Psoas muscle (tissue), 8 donors: Measurements from ENCODE around the gene HARBI1. TPM values are rescaled to one million over a fixed set of nuclear protein-coding genes. Genes with fewer than 3 reads are reported as not detected.

ENCODE experiments used
- ATAC-seq, 4 donors: fragments of 200-7000 bp; cut with Tn5 transposase; one replicate each; pipeline ENCODE4 v1.9.1; 2020; ENCODE audit warnings: moderate library complexity in 3 of 4, mild to moderate bottlenecking in 2 of 4
- DNase-seq, 2 donors: peaks; one replicate each; pipeline ENCODE4 v3.0.0-alpha.2; 2020
- H3K27ac ChIP-seq: fragments of 200-600 bp; one replicate; pipeline ENCODE4 v1.8.0; 2022
- H3K27me3 ChIP-seq, 3 donors: fragments of 200-600 bp in 1 of 3; one replicate each; pipeline versions ENCODE4 v1.6.1 to v1.8.0; 2013 to 2022; ENCODE audit warnings: low read length in 2 of 3, mild to moderate bottlenecking in 2 of 3, moderate library complexity in 1 of 3; ENCODE audit not compliant: insufficient read depth in 3 of 3
- H3K36me3 ChIP-seq, 2 donors: fragments of 200-600 bp in 1 of 2; one replicate each; pipeline versions ENCODE4 v1.6.1 to v1.8.0; 2013 to 2022; ENCODE audit warnings: low read depth in 1 of 2, mild to moderate bottlenecking in 1 of 2, moderate library complexity in 1 of 2; ENCODE audit not compliant: insufficient read depth in 1 of 2
- H3K4me1 ChIP-seq: fragments of 200-600 bp; one replicate; pipeline ENCODE4 v1.8.0; 2022
- H3K4me3 ChIP-seq: fragments of 200-600 bp; one replicate; pipeline ENCODE4 v1.8.0; 2022; ENCODE audit warnings: mild to moderate bottlenecking
- H3K9me3 ChIP-seq: fragments of 200-600 bp; one replicate; pipeline ENCODE4 v1.8.0; 2022
- WGBS, 3 donors: extraction: QIAGEN DNeasy Blood & Tissue Kit; methylation state at CpG; one replicate each; pipeline versions ENCODE4 v1.1.6 to v1.1.7; 2013; 5-methylcytosine and 5-hydroxymethylcytosine counted together
- intact Hi-C, 2 donors: fragments of 100-400 bp; cut with DNase I; formaldehyde crosslinking; loops; one replicate each; pipeline versions ENCODE4 v1.11.0 to v1.14.2; 2022
- polyA plus RNA-seq, 3 donors: library from polyadenylated mRNA; stranded (reverse); fragments of 200-250 nt; gene quantifications; one replicate each; pipeline ENCODE4 v1.2.3, GENCODE V29; 2013
- total RNA-seq, 4 donors: library from RNA; stranded (reverse); fragmentation: NEBNext Ultra II Directional in 2 of 4; extraction: Animal tissue kit (Norgen Biotek cat#: 25700) in 2 of 4; gene quantifications; one replicate each; pipeline versions ENCODE4 v1.2.1 to v1.2.4, GENCODE V29; 2021 to 2023
- TF ChIP-seq, protein P1 (sequence below): fragments of 200-600 bp; IDR thresholded peaks from one replicate; pipeline ENCODE4 v1.8.0; 2022; ENCODE audit warnings: antibody characterized with exemption
- donor health status: healthy with polysubstance abuse.
- donor health status: DM: no; HTN: no; CAD: no; lungs with moderate emphysema.
- donor health status: Bipolar disorder and iron deficiency.
- donor health status: healthy.
- donor health status: DM: yes; HTN: yes; CAD: no.
- donor health status: DM: no; HTN: no; CAD: no.
- donor health status: DM: no; HTN: no; CAD: no.
- donor health status: DM: yes; HTN: yes; CAD: no.

Gene HARBI1
- total and polyA plus RNA-seq, 7 donors: 2.0 to 8.6 (median 3.4) TPM

DNA sequence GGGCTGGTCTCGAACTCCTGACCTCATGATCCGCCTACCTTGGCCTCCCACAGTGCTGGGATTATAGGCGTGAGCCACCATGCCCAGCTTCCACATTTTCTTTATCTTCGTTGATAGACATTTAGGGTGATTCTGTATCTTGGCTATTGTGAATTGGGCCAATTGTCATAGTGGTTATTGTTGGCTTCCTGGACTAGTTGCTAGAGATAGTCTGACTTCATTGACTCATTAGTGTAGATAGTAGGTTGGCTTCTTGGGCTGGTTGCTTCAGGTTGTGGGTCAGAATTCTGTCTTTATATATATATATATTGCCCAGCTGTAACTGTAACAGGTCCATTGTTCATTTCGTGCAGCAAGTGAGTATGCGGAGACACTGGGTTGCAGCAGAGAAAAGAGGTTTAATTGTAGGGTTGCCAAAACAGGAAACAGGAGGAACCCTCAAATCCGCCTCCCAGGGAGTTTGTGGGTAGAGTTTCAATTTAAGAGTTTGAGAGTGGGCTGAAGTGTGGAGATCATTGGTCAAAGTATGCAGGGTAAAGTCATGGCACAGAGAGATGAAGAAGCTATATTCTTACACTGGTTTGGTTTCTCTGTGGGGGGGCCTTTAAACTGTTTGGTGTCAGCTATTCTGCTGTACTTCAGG lies 22.3 kb upstream of the HARBI1 start:
- H3K27ac ChIP-seq: no peak overlapping the region
- H3K4me3 ChIP-seq: no peak overlapping the region
- intact Hi-C loops: no loop called here
- no peak for DNase-seq
- H3K4me1 ChIP-seq: no peaks in the 10 kb centered on the region
- peaks cover 0 to 45% of the 10 kb centered on the region in 2 donors for H3K36me3 ChIP-seq
- no peaks in the 10 kb centered on the region for H3K27me3 ChIP-seq
- ATAC-seq: no peak
- no peaks in the 10 kb centered on the region for H3K9me3 ChIP-seq
- TF ChIP-seq, protein P1, sequence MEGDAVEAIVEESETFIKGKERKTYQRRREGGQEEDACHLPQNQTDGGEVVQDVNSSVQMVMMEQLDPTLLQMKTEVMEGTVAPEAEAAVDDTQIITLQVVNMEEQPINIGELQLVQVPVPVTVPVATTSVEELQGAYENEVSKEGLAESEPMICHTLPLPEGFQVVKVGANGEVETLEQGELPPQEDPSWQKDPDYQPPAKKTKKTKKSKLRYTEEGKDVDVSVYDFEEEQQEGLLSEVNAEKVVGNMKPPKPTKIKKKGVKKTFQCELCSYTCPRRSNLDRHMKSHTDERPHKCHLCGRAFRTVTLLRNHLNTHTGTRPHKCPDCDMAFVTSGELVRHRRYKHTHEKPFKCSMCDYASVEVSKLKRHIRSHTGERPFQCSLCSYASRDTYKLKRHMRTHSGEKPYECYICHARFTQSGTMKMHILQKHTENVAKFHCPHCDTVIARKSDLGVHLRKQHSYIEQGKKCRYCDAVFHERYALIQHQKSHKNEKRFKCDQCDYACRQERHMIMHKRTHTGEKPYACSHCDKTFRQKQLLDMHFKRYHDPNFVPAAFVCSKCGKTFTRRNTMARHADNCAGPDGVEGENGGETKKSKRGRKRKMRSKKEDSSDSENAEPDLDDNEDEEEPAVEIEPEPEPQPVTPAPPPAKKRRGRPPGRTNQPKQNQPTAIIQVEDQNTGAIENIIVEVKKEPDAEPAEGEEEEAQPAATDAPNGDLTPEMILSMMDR: no peak
- WGBS, 3 donors: 94 to 97% (median 96%) methylated on average over 7 of the region's 7 CpGs

DNA sequence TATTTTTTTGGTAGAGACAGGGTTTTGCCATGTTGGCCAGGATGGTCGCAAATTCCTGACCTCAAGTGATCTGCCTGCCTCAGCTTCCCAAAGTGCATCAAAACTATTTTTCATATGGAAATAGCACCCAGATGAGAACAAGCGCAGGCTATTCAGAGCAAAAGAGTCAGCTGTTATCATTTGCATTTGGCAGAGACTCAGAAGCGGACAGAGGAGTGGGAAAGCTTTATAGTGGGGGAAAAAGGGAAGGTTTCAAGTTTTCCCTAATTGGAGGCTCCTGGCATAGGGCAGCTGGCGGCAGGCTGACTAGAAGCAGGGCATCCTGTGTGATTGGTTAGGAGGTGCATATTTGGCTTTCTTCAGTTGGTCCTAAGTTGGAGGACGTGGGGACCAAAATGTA lies 20.5 kb upstream of the HARBI1 start:
- 93 to 97% (median 95%) methylated on average over 5 of the region's 5 CpGs for WGBS, 3 donors
- DNase-seq (no peak), ATAC-seq (no peak)
- TF ChIP-seq, protein P1: no peak
- Histone ChIP-seq H3K4me1 (no peaks in the 10 kb centered on the region), H3K27ac (no peak overlapping the region), H3K9me3 (no peaks in the 10 kb centered on the region), H3K27me3 (no peaks in the 10 kb centered on the region), H3K36me3 (peaks cover 0 to 50% of the 10 kb centered on the region in 2 donors), H3K4me3 (no peak overlapping the region)
- intact Hi-C loops: no loop called here

DNA sequence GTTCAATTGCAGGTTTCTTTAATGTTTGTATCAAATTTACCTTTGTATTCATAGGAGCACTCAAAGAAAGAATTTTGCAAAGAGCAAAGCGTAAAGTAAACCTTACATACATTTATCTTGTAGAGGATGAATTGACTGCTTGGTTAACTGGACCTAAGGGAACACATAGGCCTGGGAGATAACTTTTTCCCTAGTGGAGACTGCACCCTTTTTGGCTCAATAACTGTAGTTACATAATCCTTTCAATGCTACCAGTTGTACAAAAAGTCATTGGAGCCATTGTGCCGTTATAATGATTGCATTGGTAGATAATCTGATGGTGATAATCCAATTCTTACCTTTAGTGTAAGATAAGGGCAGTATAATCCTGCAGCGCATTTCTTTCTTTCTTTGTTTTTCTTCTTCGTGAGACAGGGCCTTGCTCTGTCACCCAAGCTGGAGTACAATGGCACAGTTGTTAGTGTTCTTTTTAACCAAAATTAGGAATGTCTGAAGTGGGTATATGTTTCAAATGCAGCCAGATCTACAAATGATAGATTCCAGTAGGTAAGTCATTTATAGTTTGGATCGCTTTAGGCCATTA lies 18.6 kb upstream of the HARBI1 start:
- 91 to 94% (median 92%) methylated on average over 5 of the region's 5 CpGs for WGBS, 3 donors
- Histone ChIP-seq H3K27ac (no peak overlapping the region), H3K4me1 (no peaks in the 10 kb centered on the region), H3K9me3 (no peaks in the 10 kb centered on the region), H3K4me3 (no peak overlapping the region), H3K36me3 (peaks cover 0 to 69% of the 10 kb centered on the region in 2 donors), H3K27me3 (no peaks in the 10 kb centered on the region)
- intact Hi-C loops: no loop called here
- ATAC-seq (no peak), DNase-seq (no peak)
- TF ChIP-seq, protein P1: no peak

DNA sequence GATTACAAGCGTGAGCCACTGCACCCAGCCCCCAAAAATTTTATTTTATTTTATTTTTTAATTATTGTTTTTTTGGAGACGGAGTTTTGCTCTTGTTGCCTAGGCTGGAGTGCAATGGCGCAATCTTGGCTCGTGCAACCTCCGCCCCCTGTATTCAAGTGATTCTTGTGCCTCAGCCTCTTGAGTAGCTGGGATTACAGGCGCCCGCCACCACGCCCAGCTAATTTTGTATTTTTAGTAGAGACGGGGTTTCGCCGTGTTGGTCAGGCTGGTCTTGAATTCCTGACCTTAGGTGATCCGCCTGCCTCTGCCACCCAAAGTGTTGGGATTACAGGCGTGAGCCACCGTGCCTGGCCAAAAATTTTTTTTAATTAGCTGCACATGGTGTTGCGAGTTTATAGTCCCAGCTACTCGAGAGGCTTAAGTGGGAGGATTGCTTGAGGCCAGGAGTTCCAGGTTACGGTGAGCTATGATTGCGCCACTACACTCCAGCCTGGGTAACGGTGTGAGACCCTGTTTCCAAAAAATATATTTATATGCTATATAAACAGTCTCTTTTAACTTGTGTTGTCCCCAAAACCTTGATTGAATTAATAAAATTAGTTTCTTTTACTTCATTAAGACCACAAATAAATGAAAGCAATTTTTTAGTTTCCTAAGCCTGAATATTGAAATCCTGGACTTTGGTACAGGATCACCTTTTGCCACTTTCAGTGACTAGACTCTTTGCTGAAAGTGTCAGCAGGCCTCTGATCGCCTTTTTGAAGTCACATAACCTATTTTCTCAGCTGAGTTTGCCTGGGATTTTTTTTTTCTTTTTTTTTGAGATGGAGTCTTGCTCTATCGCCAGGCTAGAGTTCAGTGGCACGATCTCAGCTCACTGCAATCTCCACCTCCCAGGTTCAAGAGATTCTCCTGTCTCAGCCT lies 16.5 kb upstream of the HARBI1 start:
- H3K36me3 ChIP-seq: peaks cover 0 to 74% of the 10 kb centered on the region in 2 donors
- 89 to 93% (median 90%) methylated on average over 22 of the region's 22 CpGs for WGBS, 3 donors

More for the DNA sequence above, 16.5 kb upstream of the HARBI1 start:
- Histone ChIP-seq H3K27me3 (no peaks in the 10 kb centered on the region), H3K4me3 (no peak overlapping the region), H3K9me3 (no peaks in the 10 kb centered on the region), H3K27ac (no peak overlapping the region), H3K4me1 (no peaks in the 10 kb centered on the region)
- intact Hi-C loops: no loop called here
- DNase-seq: no peak
- ATAC-seq: no peak
- TF ChIP-seq, protein P1: no peak
